H9 (cell line): ENCODE results near the gene GFI1B. TPM values are rescaled to one million over a fixed set of nuclear protein-coding genes. Genes with fewer than 3 reads are reported as not detected.

Experiments
- DNase-seq: peaks from one replicate; pipeline ENCODE4 v3.0.0-alpha.2; 2017
- H2AFZ ChIP-seq: one replicate; pipeline ENCODE4 v1.6.1; 2013; ENCODE audit warnings: mild to moderate bottlenecking, low read length, control low read depth, moderate library complexity
- H2AK5ac ChIP-seq: 2 replicates; pipeline ENCODE4 v1.6.1; 2013; ENCODE audit warnings: low read length, control low read depth, mixed read lengths; ENCODE audit not compliant: insufficient read length
- H2BK120ac ChIP-seq: one replicate; pipeline ENCODE4 v1.6.1; 2013; ENCODE audit warnings: low read depth, mild to moderate bottlenecking, low read length, control low read depth, inconsistent platforms; ENCODE audit not compliant: poor library complexity, severe bottlenecking
- H2BK12ac ChIP-seq: 2 replicates; pipeline ENCODE4 v1.6.1; 2013; ENCODE audit warnings: low read length, control low read depth, mixed read lengths, low read depth; ENCODE audit not compliant: insufficient read length
- H2BK15ac ChIP-seq: 2 replicates; pipeline ENCODE4 v1.6.1; 2013; ENCODE audit warnings: low read depth, low read length, control low read depth
- H2BK20ac ChIP-seq: one replicate; pipeline ENCODE4 v1.6.1; 2013; ENCODE audit warnings: low read depth, mild to moderate bottlenecking, low read length, control low read depth, inconsistent platforms; ENCODE audit not compliant: poor library complexity, severe bottlenecking
- H2BK5ac ChIP-seq: 2 replicates; pipeline ENCODE4 v1.6.1; 2013; ENCODE audit warnings: low read length, control low read depth, mixed read lengths; ENCODE audit not compliant: insufficient read length
- H3K14ac ChIP-seq: 2 replicates; pipeline ENCODE4 v1.6.1; 2013; ENCODE audit warnings: low read length, control low read depth; ENCODE audit not compliant: insufficient read depth
- H3K18ac ChIP-seq: 2 replicates; pipeline ENCODE4 v1.6.1; 2013; ENCODE audit warnings: low read depth, mild to moderate bottlenecking, mixed read lengths, low read length, control low read depth; ENCODE audit not compliant: insufficient read length
- H3K23ac ChIP-seq: 2 replicates; pipeline ENCODE4 v1.6.1; 2013; ENCODE audit warnings: low read length, control low read depth, mixed read lengths, low read depth; ENCODE audit not compliant: insufficient read length
- H3K23me2 ChIP-seq: 2 replicates; pipeline ENCODE4 v1.6.1; 2013; ENCODE audit warnings: low read depth, mild to moderate bottlenecking, mixed read lengths, low read length, control low read depth; ENCODE audit not compliant: insufficient read length, poor library complexity, severe bottlenecking
- H3K27ac ChIP-seq: 2 replicates; pipeline ENCODE4 v1.5.1; 2013; ENCODE audit warnings: low read length, control low read depth, mixed read lengths, low read depth; ENCODE audit not compliant: insufficient read length
- H3K27me3 ChIP-seq: 2 replicates; pipeline ENCODE4 v1.6.1; 2013; ENCODE audit warnings: low read length, control low read depth, inconsistent platforms; ENCODE audit not compliant: insufficient read depth
- H3K4ac ChIP-seq: 2 replicates; pipeline ENCODE4 v1.6.1; 2013; ENCODE audit warnings: low read depth, mild to moderate bottlenecking, control low read depth, inconsistent platforms, low read length, moderate library complexity
- H3K4me1 ChIP-seq: 2 replicates; pipeline ENCODE4 v1.6.1; 2013; ENCODE audit warnings: low read length, control low read depth, inconsistent platforms; ENCODE audit not compliant: insufficient read depth
- H3K4me2 ChIP-seq: 2 replicates; pipeline ENCODE4 v1.6.1; 2013; ENCODE audit warnings: low read length, control low read depth, mixed read lengths; ENCODE audit not compliant: insufficient read length, insufficient read depth
- H3K56ac ChIP-seq: 2 replicates; pipeline ENCODE4 v1.6.1; 2013; ENCODE audit warnings: low read depth, mild to moderate bottlenecking, mixed read lengths, low read length, control low read depth; ENCODE audit not compliant: insufficient read length
- H3K79me1 ChIP-seq: 2 replicates; pipeline ENCODE4 v1.6.1; 2013; ENCODE audit warnings: low read depth, mild to moderate bottlenecking, moderate library complexity, low read length, control low read depth, inconsistent platforms; ENCODE audit not compliant: insufficient read depth, poor library complexity, severe bottlenecking
- H3K79me2 ChIP-seq: 2 replicates; pipeline ENCODE4 v1.6.1; 2013; ENCODE audit warnings: low read length, control low read depth, inconsistent platforms; ENCODE audit not compliant: insufficient read depth
- H3K9ac ChIP-seq: 2 replicates; pipeline ENCODE4 v1.6.1; 2013; ENCODE audit warnings: low read length, control low read depth, mixed read lengths; ENCODE audit not compliant: insufficient read length; ENCODE audit errors: extremely low read depth
- H3K9me3 ChIP-seq: one replicate; pipeline ENCODE4 v1.6.1; 2013; ENCODE audit warnings: low read depth, low read length, inconsistent platforms; ENCODE audit not compliant: control insufficient read depth
- H3T11ph ChIP-seq: one replicate; pipeline ENCODE4 v1.6.1; 2013; ENCODE audit warnings: mild to moderate bottlenecking, low read length, control low read depth, inconsistent platforms
- H4K20me1 ChIP-seq: one replicate; pipeline ENCODE4 v1.6.1; 2013; ENCODE audit not compliant: control insufficient read depth, insufficient read length, insufficient read depth
- H4K5ac ChIP-seq: 2 replicates; pipeline ENCODE4 v1.6.1; 2013; ENCODE audit warnings: low read depth, mild to moderate bottlenecking, mixed read lengths, low read length, control low read depth; ENCODE audit not compliant: insufficient read length
- H4K8ac ChIP-seq: replicated peaks from 2 replicates; pipeline ENCODE4 v1.6.1; 2013; ENCODE audit warnings: low read length, control low read depth, mixed read lengths, low read depth; ENCODE audit not compliant: insufficient read length
- H4K91ac ChIP-seq: 2 replicates; pipeline ENCODE4 v1.6.1; 2013; ENCODE audit warnings: low read depth, mild to moderate bottlenecking, moderate library complexity, mixed read lengths, low read length, control low read depth; ENCODE audit not compliant: insufficient read length
- H3K27ac Mint-ChIP-seq, 3 experiments: 2 replicates in 2 of 3; 3 replicates in 1 of 3; pipeline ENCODE4 v1.8.0; 2020 to 2021; ENCODE audit warnings: mixed read lengths in 3 of 3, mild to moderate bottlenecking in 1 of 3, moderate library complexity in 1 of 3
- H3K27me3 Mint-ChIP-seq: 2 replicates; pipeline ENCODE4 v1.8.0; 2021; ENCODE audit warnings: low read depth, mild to moderate bottlenecking, moderate library complexity, mixed read lengths
- H3K36me3 Mint-ChIP-seq, 3 experiments: 2 replicates in 2 of 3; 3 replicates in 1 of 3; pipeline ENCODE4 v1.8.0; 2020 to 2021; ENCODE audit warnings: low read depth in 3 of 3, mixed read lengths in 3 of 3; ENCODE audit not compliant: insufficient read depth in 1 of 3
- H3K4me1 Mint-ChIP-seq, 2 experiments: 2 replicates each; pipeline ENCODE4 v1.8.0; 2020; ENCODE audit warnings: mixed read lengths in 2 of 2
- H3K4me3 Mint-ChIP-seq, 2 experiments: 2 replicates in 1 of 2; 3 replicates in 1 of 2; pipeline ENCODE4 v1.8.0; 2020 to 2021; ENCODE audit warnings: mild to moderate bottlenecking in 2 of 2, mixed read lengths in 2 of 2, moderate library complexity in 1 of 2
- H3K9me3 Mint-ChIP-seq, 2 experiments: 2 replicates in 1 of 2; 3 replicates in 1 of 2; pipeline ENCODE4 v1.8.0; 2020; ENCODE audit warnings: mild to moderate bottlenecking in 2 of 2, mixed read lengths in 2 of 2, moderate library complexity in 1 of 2
- WGBS: extraction: QIAGEN DNeasy Blood & Tissue Kit; methylation state at CpG from one replicate; pipeline ENCODE4 v1.1.7; 2013; ENCODE audit warnings: missing lambda C conversion rate, low lambda C conversion rate, mixed read lengths; ENCODE audit not compliant: insufficient read length; ENCODE audit errors: extremely low coverage; 5-methylcytosine and 5-hydroxymethylcytosine counted together
- total RNA-seq: library from RNA; stranded (reverse); gene quantifications from 2 replicates; pipeline ENCODE4 v1.2.1, GENCODE V29; 2021
- TF ChIP-seq, protein P1 (sequence below): fragments of 200-600 bp; sonication (generic); conservative IDR thresholded peaks from 3 replicates; pipeline ENCODE4 v1.8.0; 2021; ENCODE audit warnings: antibody characterized with exemption, mild to moderate bottlenecking

GFI1B gene
- total RNA-seq, 1 experiment from 2014 or later: not detected

DNA sequence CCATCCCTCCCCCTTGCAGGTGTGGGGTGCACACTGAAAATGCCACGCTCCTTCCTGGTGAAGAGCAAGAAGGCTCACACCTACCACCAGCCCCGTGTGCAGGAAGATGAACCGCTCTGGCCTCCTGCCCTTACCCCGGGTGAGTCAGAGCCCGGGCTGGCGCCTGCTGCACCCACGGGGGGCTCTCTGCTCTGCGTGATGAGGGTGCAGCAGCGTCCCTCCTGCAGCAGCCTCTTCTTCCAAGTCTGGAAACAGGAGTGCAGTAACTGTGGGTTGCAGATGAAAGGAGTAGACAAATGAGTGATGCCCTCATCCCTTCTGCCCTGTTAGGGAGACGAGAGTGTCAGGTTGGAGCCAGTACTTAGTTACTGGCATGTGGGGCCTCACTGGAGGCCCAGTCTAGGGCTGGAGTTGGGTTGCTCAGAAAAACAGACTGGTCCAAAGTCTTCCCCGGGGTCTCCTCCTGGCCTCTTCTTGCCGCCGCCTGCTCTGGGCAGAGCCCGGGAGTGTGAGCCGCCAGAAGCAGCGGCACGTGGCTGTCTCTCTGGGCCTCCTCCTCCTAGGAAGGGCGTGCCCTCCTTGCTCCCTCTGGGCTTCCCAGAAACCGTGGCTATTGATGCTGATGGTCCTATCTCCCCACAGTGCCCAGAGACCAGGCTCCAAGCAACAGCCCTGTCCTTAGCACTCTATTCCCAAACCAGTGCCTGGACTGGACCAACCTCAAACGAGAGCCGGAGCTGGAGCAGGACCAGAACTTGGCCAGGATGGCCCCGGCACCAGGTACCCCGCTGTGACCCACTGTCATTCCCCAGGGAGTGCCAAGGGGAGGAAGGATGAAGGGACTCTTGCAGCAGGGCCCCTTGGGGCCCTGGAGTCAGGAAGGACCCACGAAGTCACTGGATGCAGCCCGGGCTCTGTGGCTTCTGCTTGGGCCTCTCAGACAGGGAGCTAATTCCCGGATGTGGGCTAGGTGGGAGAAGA lies 8.4 kb downstream of the GFI1B start:
- H3K27ac ChIP-seq: no peak overlapping the region
- DNase-seq: no peak
- no peak overlapping the region for H3K23ac ChIP-seq
- no peak overlapping the region for H4K5ac ChIP-seq
- no peaks in the 10 kb centered on the region for H3K27me3 ChIP-seq
- H3K23me2 ChIP-seq: no peaks in the 10 kb centered on the region
- Mint-ChIP-seq H3K9me3 (peaks cover 0 to 6% of the 10 kb centered on the region in 2 experiments; a peak in 3 of 5 replicates), H3K27me3 (peaks cover 45% of the 10 kb centered on the region), H3K36me3 (no peaks in the 10 kb centered on the region), H3K27ac (no peak overlapping the region; a peak in 1 of 7 replicates), H3K4me3 (no peak overlapping the region), H3K4me1 (no peaks in the 10 kb centered on the region)
- TF ChIP-seq, protein P1, sequence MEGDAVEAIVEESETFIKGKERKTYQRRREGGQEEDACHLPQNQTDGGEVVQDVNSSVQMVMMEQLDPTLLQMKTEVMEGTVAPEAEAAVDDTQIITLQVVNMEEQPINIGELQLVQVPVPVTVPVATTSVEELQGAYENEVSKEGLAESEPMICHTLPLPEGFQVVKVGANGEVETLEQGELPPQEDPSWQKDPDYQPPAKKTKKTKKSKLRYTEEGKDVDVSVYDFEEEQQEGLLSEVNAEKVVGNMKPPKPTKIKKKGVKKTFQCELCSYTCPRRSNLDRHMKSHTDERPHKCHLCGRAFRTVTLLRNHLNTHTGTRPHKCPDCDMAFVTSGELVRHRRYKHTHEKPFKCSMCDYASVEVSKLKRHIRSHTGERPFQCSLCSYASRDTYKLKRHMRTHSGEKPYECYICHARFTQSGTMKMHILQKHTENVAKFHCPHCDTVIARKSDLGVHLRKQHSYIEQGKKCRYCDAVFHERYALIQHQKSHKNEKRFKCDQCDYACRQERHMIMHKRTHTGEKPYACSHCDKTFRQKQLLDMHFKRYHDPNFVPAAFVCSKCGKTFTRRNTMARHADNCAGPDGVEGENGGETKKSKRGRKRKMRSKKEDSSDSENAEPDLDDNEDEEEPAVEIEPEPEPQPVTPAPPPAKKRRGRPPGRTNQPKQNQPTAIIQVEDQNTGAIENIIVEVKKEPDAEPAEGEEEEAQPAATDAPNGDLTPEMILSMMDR: no peak
- no peaks in the 10 kb centered on the region for H3K9me3 ChIP-seq
- H2AFZ ChIP-seq: no peak overlapping the region
- no peak overlapping the region for H3K18ac ChIP-seq
- H3K4ac ChIP-seq: no peak overlapping the region
- H2BK5ac ChIP-seq: no peak overlapping the region
- H2BK15ac ChIP-seq: no peak overlapping the region
- no peaks in the 10 kb centered on the region for H3K79me1 ChIP-seq
- H3K4me2 ChIP-seq: no peak overlapping the region
- no peak overlapping the region for H3K56ac ChIP-seq
- WGBS: no CpG with 5 or more reads among the region's 26 CpGs
- H4K8ac ChIP-seq: no peak overlapping the region
- no peak overlapping the region for H3T11ph ChIP-seq
- no peaks in the 10 kb centered on the region for H4K20me1 ChIP-seq
- H2BK120ac ChIP-seq: no peak overlapping the region
- no peak overlapping the region for H4K91ac ChIP-seq
- H2AK5ac ChIP-seq: no peak overlapping the region
- no peak overlapping the region for H3K14ac ChIP-seq
- H3K9ac ChIP-seq: no peak overlapping the region
- H2BK20ac ChIP-seq: no peak overlapping the region
- no peaks in the 10 kb centered on the region for H3K4me1 ChIP-seq
- H2BK12ac ChIP-seq: no peak overlapping the region
- H3K79me2 ChIP-seq: no peaks in the 10 kb centered on the region
